Spleen (tissue), 7 donors: Measurements from ENCODE around the gene CCDC154.

Source experiments
- POLR2AphosphoS5 ChIP-seq, 3 donors: sonication (generic); formaldehyde crosslinking; IDR thresholded peaks; one replicate each; pipeline ENCODE4 v1.5.1; 2017; ENCODE audit warnings: antibody characterized with exemption in 3 of 3
- TF ChIP-seq, protein P1 (sequence below), 11 experiments: fragments of 200-600 bp in 7 of 11; fragments of 450-650 bp in 4 of 11; sonication (generic) in 4 of 11; IDR thresholded peaks in 8 of 11; conservative IDR thresholded peaks in 3 of 11; 1 replicate in 7 of 11; 2 replicates in 4 of 11; pipeline versions ENCODE4 v1.4.0 to v1.8.0; 2016 to 2021; ENCODE audit warnings: antibody characterized with exemption in 11 of 11, inconsistent platforms in 4 of 11, mild to moderate bottlenecking in 1 of 11
- donor health status: DM: no; HTN: no; CAD: no; lungs with moderate emphysema.
- donor health status: DM: no; HTN: no; CAD: no.
- donor health status: DM: no; HTN: no; CAD: no.

DNA sequence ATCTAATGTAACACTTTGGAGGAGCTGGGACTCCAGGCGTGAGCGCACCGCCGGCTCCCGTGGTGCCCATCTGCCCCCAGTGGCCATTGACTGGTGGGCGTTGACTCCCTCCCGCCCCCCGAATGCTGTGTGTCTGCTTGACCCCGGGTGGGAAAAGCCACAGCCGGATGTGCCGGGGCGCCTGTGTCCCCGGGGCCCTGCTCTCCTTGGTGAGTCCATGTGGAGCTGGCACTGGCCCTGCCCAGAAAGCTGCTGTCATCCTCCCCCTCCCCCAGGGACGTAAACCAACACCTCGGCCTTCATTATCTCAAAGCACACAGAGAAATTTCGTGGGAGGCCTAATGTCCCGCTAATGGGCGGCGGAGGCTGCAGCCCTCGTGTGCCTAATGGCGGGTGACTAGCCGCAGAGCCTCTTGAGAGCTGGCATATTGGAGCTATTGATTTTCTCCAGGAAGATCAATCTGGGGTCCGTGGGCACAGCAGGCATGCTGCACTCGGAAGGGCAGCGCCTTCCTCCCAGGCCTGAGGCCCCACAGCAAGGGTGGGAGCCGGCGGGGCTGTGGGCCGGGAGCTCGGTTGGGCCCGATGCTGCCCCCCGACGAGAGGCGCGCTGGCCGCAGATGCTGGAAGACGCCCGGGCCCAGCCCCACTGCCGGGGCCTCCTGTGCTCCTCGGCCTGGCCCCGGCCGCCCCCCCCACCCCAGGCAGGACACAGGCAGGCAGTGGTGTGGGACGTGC lies 17.5 kb downstream of the CCDC154 start:
- TF ChIP-seq POLR2AphosphoS5 (IDR thresholded peaks at IDR 0.05), result no peak
- TF ChIP-seq, protein P1, sequence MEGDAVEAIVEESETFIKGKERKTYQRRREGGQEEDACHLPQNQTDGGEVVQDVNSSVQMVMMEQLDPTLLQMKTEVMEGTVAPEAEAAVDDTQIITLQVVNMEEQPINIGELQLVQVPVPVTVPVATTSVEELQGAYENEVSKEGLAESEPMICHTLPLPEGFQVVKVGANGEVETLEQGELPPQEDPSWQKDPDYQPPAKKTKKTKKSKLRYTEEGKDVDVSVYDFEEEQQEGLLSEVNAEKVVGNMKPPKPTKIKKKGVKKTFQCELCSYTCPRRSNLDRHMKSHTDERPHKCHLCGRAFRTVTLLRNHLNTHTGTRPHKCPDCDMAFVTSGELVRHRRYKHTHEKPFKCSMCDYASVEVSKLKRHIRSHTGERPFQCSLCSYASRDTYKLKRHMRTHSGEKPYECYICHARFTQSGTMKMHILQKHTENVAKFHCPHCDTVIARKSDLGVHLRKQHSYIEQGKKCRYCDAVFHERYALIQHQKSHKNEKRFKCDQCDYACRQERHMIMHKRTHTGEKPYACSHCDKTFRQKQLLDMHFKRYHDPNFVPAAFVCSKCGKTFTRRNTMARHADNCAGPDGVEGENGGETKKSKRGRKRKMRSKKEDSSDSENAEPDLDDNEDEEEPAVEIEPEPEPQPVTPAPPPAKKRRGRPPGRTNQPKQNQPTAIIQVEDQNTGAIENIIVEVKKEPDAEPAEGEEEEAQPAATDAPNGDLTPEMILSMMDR (IDR thresholded peaks at IDR 0.05 in 8 of 11, conservative IDR thresholded peaks at IDR 0.05 in 3 of 11), result no peak
